Fibroblast of skin of scalp (primary cell): ENCODE data around the gene RANBP2.

ENCODE experiments used
- DNase-seq: peaks from one replicate; pipeline ENCODE4 v3.0.0-alpha.2; 2013

Gene RANBP2

DNA sequence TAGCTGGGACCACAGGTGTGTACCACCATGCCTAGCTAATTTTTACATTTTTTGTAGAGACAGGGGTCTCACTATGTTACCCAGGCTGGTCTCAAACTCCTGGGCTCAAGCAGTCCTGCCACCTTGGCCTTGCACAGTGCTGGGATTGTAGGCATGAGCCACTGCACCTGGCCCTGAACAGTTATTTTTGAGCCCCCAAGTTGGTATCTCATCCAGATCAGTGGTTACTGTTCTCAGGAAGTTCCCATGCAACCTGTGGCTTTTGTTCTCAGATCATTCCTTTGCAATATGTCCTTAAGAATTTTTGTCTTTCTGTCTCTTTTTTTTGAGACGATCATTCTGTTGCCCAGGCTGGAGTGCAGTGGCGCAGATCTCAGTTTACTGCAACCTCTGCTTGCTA is 59.6 kb downstream of the RANBP2 start:
- DNase-seq, result no peak

DNA sequence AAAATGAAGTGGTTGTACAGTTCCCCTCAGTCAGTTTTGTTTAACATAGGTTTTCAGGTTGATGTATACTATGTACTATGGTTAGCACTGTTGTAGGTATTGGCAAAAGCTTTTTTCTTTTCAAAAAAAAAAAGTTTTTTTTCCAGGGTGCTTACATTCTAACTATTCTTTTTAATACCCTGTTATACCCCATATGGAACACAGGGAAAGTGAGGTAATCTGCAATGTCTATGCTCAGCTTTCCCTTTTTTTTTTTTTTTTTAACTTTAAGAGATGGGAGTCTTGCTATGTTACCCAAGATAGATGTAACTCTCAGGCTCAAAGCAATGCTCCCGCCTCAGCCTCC is 66.7 kb downstream of the RANBP2 start:
- no peak for DNase-seq

- peak; percentile 85 for DNase-seq
These were observed 67.3 kb downstream of the RANBP2 start, which contains the start of gene CCDC138 for GRCh38 chr2:108786354-108787215. TSS of gene CCDC138 (plus strand) at chr2:108786771. CDS start at chr2:108786823, 52 bp downstream.

GRCh38 chr2:108787216-108787541 is 67.9 kb downstream of the RANBP2 start:
- DNase-seq, result no peak

GRCh38 chr2:108803045-108803736 is 83.9 kb downstream of the RANBP2 start:
- no peak for DNase-seq

DNA sequence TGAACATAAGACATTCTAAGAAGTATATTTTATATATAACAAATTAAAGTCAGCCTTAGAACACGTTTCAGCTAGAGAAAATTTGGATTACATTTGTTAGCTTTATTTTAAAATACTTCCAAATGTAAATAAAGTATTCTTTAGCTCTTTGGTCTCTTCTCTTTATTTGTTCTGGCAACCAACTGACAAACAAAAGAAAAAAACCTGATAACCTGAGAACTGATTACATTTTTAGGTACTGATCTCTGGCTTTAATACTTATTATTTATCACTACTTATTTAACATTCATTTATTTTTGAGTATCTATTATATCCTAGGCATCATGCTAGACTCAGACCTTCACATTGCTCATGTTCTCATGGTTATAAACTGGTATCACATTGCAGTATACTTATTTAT is 85.8 kb downstream of the RANBP2 start:
- DNase-seq, result no peak

- DNase-seq, result no peak
These were observed 86.5 kb downstream of the RANBP2 start for GRCh38 chr2:108805782-108806181.

DNA sequence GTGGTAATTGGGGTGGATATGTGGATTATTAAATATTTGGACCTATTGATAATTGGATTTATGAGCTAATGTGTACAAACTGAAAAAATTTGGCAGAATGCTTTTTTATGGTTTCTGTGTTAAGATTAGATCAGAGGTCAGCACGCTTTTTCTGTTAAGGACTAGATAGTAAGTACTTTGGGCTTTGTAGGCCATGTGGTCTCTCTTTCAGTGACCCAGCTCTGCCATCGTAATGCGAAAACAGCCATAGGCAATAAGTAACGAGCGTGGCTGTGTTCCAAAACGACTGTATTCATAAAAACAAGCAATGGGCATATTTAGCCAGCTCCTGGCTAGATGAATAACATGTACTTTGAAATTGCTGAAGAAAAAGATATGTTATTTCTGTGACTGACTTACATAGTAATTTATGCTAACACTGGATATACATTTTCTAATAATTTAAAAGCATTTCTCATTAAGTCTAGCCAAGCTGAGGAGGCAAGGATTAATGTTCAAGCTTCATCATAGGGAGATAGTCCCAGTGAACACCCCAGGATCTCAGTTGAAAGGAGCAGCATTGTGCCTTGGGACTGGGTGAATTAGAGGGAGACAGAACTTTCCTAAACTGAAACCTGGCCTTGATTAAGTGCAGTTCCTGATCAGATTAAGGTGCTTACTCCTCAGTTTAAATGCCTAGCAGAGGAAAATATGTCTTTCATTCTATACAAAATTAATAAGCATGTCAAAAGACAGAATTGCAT is 87.3 kb downstream of the RANBP2 start:
- no peak for DNase-seq

DNA sequence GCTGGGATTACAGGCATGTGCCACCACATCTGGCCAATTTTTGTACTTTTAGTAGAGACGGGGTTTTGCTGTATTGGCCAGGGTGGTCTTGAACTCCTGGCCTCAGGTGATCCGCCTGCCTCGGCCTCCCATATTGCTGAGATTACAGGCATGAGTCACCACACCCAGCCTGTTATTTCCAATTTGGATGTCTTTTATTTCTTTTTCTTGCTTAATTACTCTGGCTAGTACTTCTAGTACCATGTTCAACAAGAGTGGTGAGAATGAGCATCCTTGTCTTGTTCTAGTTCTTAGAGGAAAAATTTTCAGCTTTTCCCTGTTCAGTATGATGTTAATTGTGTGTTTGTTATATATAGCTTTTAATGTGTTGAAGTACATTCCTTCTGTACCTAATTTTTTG is 90.7 kb downstream of the RANBP2 start:
- DNase-seq, result no peak

- no peak for DNase-seq
These were observed 92.0 kb downstream of the RANBP2 start for GRCh38 chr2:108810993-108811957.

DNA sequence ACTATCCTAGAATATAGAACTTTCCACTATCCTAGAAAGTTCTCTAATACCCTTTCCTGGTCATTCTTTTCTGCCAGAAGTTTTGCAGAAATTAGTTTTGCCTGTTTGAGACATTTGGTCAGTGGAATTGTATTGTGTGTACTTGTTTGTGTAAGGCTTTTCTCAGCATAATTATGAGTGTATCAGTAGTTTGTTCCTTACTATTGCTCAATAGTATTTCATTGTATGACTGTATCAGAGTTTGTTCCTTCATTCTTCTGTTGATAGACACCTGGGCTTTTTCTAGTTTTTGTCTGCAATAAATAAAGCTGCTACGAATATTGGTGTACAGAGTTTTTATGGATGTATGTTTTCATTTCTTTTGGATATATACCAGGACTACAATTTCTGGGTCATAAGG is 94.5 kb downstream of the RANBP2 start:
- no peak for DNase-seq

DNA sequence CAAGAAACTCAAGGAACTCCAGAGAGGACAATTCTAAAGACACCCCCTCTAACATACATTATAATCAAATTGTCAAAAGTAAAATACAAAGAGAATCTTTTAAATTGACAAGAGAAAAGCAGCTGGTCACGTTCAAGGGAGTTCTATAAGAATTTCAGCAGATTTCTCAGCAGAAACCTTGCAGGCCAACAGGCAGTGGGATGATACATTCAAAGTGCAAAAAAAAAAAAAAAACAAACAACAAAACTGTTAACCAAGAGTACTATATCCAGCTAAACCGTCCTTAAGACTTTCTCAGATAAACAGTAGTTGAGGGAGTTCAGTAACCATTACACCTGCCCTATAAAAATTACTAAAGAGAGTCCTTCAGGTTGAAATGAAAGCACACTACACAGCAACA is 101.2 kb downstream of the RANBP2 start:
- no peak for DNase-seq

GRCh38 chr2:108823286-108823685 is 104.0 kb downstream of the RANBP2 start:
- DNase-seq, result no peak

DNA sequence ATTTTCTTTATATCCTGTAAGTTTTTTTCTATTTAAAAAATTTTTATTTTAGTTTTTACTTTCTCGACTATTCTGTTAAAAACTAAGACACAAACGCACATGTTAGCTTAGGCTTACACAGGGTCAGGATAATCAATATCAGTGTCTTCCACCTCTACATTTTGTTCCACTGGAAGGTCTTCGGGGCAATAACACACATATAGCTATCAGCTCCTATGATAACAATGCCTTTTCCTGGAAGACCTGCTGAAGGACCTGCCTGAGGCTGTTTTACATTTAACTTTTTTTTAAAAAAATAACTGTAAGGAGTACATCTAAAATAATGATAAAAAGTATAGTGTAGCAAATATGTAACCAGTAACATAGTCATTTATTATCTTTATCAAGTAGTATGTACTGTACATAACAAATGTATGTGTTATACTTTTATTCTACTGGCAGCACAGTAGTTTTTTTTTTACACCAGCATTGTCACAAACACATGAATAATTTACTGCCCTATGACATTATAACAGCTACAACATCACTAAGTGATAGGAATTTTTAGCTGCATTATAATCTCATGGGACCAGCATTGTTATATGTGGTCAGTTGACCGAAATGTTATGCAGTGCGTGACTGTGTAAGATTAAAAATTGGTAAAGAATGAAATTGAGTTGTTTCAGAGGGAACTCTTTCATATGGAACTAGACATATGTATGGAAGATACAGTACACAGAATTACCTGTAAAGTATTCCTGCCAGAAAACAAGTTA is 105.2 kb downstream of the RANBP2 start:
- no peak for DNase-seq

DNA sequence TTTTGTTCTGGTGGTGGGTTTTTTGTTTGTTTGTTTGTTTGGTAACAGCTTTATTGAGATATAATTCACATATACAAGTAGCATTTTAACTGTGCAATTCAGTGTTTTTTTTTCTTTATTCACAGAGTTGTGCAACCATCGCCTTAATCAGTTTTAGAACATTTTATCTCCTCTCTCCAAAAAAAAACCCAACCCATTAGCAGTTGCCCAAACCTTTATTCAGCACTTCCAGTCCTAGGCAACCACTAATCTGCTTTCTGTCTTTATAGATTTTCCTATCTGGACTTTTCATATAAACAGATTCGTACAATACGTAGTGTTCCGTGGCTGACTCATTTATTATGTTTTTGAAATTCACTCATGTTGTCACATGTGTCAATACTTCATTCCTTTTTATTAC is 106.0 kb downstream of the RANBP2 start:
- DNase-seq, result no peak

- peak; percentile 7 for DNase-seq
These were observed 106.5 kb downstream of the RANBP2 start for GRCh38 chr2:108825736-108826135.

DNA sequence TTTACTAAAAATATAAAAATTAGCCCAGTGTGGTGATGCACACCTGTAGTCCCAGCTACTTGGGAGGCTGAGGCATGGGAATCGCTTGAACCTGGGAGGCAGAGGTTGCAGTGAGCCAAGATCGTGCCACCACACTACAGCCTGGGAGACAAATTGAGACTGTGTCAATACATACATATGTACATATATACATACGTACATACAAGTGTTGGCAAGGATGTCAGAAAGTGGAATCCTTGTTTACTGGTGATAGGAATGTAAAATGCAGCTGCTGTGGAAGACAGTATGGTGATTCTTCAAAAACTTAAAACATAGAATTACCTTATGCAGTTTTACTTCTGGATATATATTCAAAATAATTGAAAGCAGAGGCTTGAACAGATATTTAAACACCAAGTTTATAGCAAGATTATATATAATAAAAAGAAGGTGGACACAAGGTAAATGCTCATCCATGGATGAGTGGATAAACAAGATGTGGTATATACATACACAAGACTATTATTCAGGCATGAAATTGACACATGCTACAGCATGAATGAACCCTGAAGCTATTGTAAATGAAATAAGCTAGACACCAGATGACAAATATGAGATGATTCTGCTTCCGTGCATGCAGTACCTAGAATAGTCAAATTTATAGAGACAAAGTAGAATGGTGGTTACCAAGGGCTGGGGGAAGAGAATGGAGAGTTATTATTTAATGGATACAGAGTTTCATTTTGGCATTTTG is 110.5 kb downstream of the RANBP2 start:
- no peak for DNase-seq

- no peak for DNase-seq
These were observed 113.9 kb downstream of the RANBP2 start for GRCh38 chr2:108833219-108833618.

- no peak for DNase-seq
These were observed 115.3 kb downstream of the RANBP2 start for GRCh38 chr2:108834620-108835019.

GRCh38 chr2:108835040-108835439 is 115.8 kb downstream of the RANBP2 start:
- DNase-seq, result no peak
